ENCODE measurements around the gene FOXJ1. TPM values are rescaled to one million over a fixed set of nuclear protein-coding genes. Genes with fewer than 3 reads are reported as not detected.

Gene FOXJ1
- total and polyA plus RNA-seq, 2 of the 13 experiments (the other 11 are each of a cell fraction or from before 2014, with no cell fraction given), result 0.98 to 1.6 TPM

- Histone ChIP-seq H3K79me2 (ENCODE audit: insufficient read depth, low read length) (no peaks in the 10 kb centered on the region), H3K27ac (ENCODE audit: extremely low read length, insufficient read depth, low read length) (no peak overlapping the region), H3K4me1 (ENCODE audit: insufficient read depth, low read length) (peaks cover 13% of the 10 kb centered on the region; the same call in 1 of the 2 replicates), H3K9ac (ENCODE audit: insufficient read depth, low read depth, low read length) (no peak overlapping the region), H3K27me3 (ENCODE audit: control insufficient read depth in 1 of 2, insufficient read depth in 2 of 2, low read length in 2 of 2) (no peaks in the 10 kb centered on the region; a peak in 2 of 5 replicates), H3K4me2 (ENCODE audit: low read depth, low read length) (no peak overlapping the region), H4K20me1 (ENCODE audit: insufficient read depth, low read length) (no peaks in the 10 kb centered on the region), H3K36me3 (replicated peaks in 1 of 2; ENCODE audit: control insufficient read depth in 1 of 2, insufficient read depth in 2 of 2, low read length in 2 of 2) (no peaks in the 10 kb centered on the region), H3K9me3 (ENCODE audit: low read length) (no peaks in the 10 kb centered on the region), H2AFZ (ENCODE audit: low read length) (no peak overlapping the region), H3K4me3 (replicated peaks in 1 of 3; ENCODE audit: insufficient read depth in 1 of 3, low read depth in 2 of 3, low read length in 3 of 3) (no peak overlapping the region)
- intact Hi-C loops (cut with micrococcal nuclease; ENCODE audit: unreplicated experiment) (loop anchor here (10.0 kb wide), 1 partner anchor 86 kb away; no protein-coding TSS in a partner anchor), in situ Hi-C loops (cut with HindIII; ENCODE audit: extremely low pct_ligation_motif_present, low pct_unique_long_range_greater_than_20kb) (loop anchor here (10.0 kb wide), 1 partner anchor 96 kb away; no protein-coding TSS in a partner anchor)
- ATAC-seq (no peak), FAIRE-seq (no peak), DNase-seq (ENCODE audit: low spot score) (no peak)
- no TSS peak for BruUV-seq (replicated peaks)
- no peak for TF ChIP-seq PRDM4 (CRISPR knock-in tag; IDR thresholded peaks at IDR 0.05; ENCODE audit: borderline replicate concordance)
- TF ChIP-seq CHD2 (IDR thresholded peaks at IDR 0.05; ENCODE audit: low read depth, low read length), result no peak
- TF ChIP-seq BCL6 (CRISPR knock-in tag; IDR thresholded peaks at IDR 0.05), result no peak
- no peak for TF ChIP-seq MED8 (CRISPR knock-in tag; IDR thresholded peaks at IDR 0.05; ENCODE audit: insufficient replicate concordance)
- TF ChIP-seq ATF7 (IDR thresholded peaks at IDR 0.05), result no peak
- TF ChIP-seq ATF7 (CRISPR knock-in tag; IDR thresholded peaks at IDR 0.05), result no peak
- no peak for TF ChIP-seq ZBTB10 (CRISPR knock-in tag; IDR thresholded peaks at IDR 0.05; ENCODE audit: borderline replicate concordance)
- 59% methylated on average over 4 of the region's 4 CpGs for WGBS (ENCODE audit: low lambda C conversion rate)
- CTCF ChIA-PET (ENCODE audit: low intra/inter-chr PET ratio, low total read pairs), result no interaction called here
- POLR2A ChIA-PET, result no interaction called here
Measured at GRCh38 chr17:76189247-76189646, 48.2 kb upstream of the FOXJ1 start.
